Kidney epithelial cell (primary cell): ENCODE data around the gene HIRA. TPM values are rescaled to one million over a fixed set of nuclear protein-coding genes. Genes with fewer than 3 reads are reported as not detected.

Experiments
- DNase-seq: peaks from one replicate; pipeline ENCODE4 v3.0.0-alpha.2; 2010; ENCODE audit warnings: low read depth
- H3K27me3 ChIP-seq: 2 replicates; pipeline ENCODE4 v1.6.0; 2011; ENCODE audit warnings: low read length; ENCODE audit not compliant: control insufficient read depth, insufficient read depth
- H3K36me3 ChIP-seq: 2 replicates; pipeline ENCODE4 v1.5.1; 2011; ENCODE audit warnings: low read length; ENCODE audit not compliant: control insufficient read depth, insufficient read depth
- H3K4me3 ChIP-seq: 2 replicates; pipeline ENCODE4 v1.5.1; 2011; ENCODE audit warnings: low read depth, mild to moderate bottlenecking, control low read depth, low read length
- total RNA-seq: library from RNA; depleted of rRNA; stranded (reverse); fragments of >200 nt; gene quantifications from 2 replicates; pipeline ENCODE4 v1.2.3, GENCODE V29; 2015
- TF ChIP-seq, protein P1 (sequence below): IDR thresholded peaks from 2 replicates; pipeline ENCODE4 v1.5.1; 2011; ENCODE audit warnings: mild to moderate bottlenecking, moderate library complexity, low read length, control low read depth, inconsistent platforms; ENCODE audit not compliant: insufficient read depth, poor library complexity, severe bottlenecking

Gene HIRA
- total RNA-seq, 1 donor from 2014 or later, result 31.8 TPM

DNA sequence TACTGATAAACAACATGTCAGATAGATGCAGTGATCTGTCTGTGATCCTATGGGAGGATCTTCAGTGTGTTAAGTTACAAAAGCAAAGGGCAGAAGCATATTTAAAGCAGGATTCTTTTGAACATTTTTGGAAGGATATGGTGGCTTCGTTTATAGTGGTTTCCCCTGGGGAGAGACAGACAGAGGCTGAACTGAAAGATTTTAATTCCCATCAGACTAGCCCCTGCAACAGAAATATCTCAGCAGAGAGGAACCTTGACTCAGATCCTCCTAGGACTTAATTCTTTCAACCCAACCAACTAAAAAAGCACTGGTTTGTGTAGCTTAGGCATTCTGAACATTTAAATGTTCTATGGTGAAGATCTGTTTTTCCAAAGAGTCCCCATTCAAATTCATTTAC, 145.7 kb downstream of the HIRA start:
- Histone ChIP-seq H3K4me3 (no peak overlapping the region), H3K27me3 (no peaks in the 10 kb centered on the region), H3K36me3 (no peaks in the 10 kb centered on the region)
- TF ChIP-seq, protein P1, sequence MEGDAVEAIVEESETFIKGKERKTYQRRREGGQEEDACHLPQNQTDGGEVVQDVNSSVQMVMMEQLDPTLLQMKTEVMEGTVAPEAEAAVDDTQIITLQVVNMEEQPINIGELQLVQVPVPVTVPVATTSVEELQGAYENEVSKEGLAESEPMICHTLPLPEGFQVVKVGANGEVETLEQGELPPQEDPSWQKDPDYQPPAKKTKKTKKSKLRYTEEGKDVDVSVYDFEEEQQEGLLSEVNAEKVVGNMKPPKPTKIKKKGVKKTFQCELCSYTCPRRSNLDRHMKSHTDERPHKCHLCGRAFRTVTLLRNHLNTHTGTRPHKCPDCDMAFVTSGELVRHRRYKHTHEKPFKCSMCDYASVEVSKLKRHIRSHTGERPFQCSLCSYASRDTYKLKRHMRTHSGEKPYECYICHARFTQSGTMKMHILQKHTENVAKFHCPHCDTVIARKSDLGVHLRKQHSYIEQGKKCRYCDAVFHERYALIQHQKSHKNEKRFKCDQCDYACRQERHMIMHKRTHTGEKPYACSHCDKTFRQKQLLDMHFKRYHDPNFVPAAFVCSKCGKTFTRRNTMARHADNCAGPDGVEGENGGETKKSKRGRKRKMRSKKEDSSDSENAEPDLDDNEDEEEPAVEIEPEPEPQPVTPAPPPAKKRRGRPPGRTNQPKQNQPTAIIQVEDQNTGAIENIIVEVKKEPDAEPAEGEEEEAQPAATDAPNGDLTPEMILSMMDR, result no peak
- DNase-seq, result no peak

Other genes starting within 250 kb of the HIRA start
- gene CLTCL1, start 140.0 kb downstream of the HIRA start, total RNA-seq, result 25.9 and 28.2 TPM in 2 replicates
- gene MRPL40, start 812 bp upstream of the HIRA start, total RNA-seq, result 47.2 and 49.5 TPM in 2 replicates
- gene C22orf39, start 16.0 kb upstream of the HIRA start, total RNA-seq, result 37.9 and 42.3 TPM in 2 replicates
- 48.9 and 50.9 TPM in 2 replicates for gene UFD1, start 47.5 kb upstream of the HIRA start, total RNA-seq
- gene CDC45, start 48.2 kb upstream of the HIRA start, total RNA-seq, result 5.6 and 10.5 TPM in 2 replicates
- gene CLDN5, start 92.7 kb upstream of the HIRA start, total RNA-seq, result 1.6 and 1.7 TPM in 2 replicates